OCI-LY1 (cell line): ENCODE measurements around the gene REL.

ENCODE experiments used
- CTCF ChIP-seq: fragments of 200-600 bp; sonication (generic), shearing (Covaris generic); IDR thresholded peaks from 2 replicates; pipeline ENCODE4 v1.5.1; 2017; ENCODE audit warnings: mild to moderate bottlenecking, antibody characterized with exemption, low read length, moderate library complexity, mixed read lengths
- EZH2 ChIP-seq: fragments of 200-600 bp; sonication (generic), shearing (Covaris generic); IDR thresholded peaks from 2 replicates; pipeline ENCODE4 v1.8.0; 2017; ENCODE audit warnings: borderline replicate concordance, mixed run types, mild to moderate bottlenecking, antibody characterized with exemption, low read length, moderate library complexity, mixed read lengths

- no peak for TF ChIP-seq CTCF
- no peak for TF ChIP-seq EZH2
Measured at GRCh38 chr2:60843006-60843405, 38.4 kb upstream of the REL start.
